Epithelial cell of esophagus (primary cell): ENCODE results near the gene GALR1.
"Not testable (repeated sequence)": the region's sequence is repeated elsewhere in the genome, so short reads cannot be mapped to it uniquely, and the experiment has no call there.

ENCODE experiments used
- DNase-seq: peaks from one replicate; pipeline ENCODE4 v3.0.0; 2010; ENCODE audit warnings: low read depth
- H3K4me3 ChIP-seq: 2 replicates; pipeline ENCODE4 v1.5.1; 2011; ENCODE audit warnings: mild to moderate bottlenecking, low read length, control low read depth
- TF ChIP-seq, protein P1 (sequence below): IDR thresholded peaks from 2 replicates; pipeline ENCODE4 v1.5.1; 2011; ENCODE audit warnings: low read depth, mild to moderate bottlenecking, low read length, control low read depth, inconsistent platforms; ENCODE audit not compliant: insufficient read depth; ENCODE audit errors: missing control alignments

The GALR1 gene

GRCh38 chr18:77263466-77263763, 13.8 kb downstream of the GALR1 start:
- TF ChIP-seq, protein P1, sequence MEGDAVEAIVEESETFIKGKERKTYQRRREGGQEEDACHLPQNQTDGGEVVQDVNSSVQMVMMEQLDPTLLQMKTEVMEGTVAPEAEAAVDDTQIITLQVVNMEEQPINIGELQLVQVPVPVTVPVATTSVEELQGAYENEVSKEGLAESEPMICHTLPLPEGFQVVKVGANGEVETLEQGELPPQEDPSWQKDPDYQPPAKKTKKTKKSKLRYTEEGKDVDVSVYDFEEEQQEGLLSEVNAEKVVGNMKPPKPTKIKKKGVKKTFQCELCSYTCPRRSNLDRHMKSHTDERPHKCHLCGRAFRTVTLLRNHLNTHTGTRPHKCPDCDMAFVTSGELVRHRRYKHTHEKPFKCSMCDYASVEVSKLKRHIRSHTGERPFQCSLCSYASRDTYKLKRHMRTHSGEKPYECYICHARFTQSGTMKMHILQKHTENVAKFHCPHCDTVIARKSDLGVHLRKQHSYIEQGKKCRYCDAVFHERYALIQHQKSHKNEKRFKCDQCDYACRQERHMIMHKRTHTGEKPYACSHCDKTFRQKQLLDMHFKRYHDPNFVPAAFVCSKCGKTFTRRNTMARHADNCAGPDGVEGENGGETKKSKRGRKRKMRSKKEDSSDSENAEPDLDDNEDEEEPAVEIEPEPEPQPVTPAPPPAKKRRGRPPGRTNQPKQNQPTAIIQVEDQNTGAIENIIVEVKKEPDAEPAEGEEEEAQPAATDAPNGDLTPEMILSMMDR: no peak
- DNase-seq: no peak

GRCh38 chr18:77267969-77268368, 18.3 kb downstream of the GALR1 start:
- DNase-seq: no peak
- TF ChIP-seq, protein P1: no peak
- H3K4me3 ChIP-seq: no peak overlapping the region

More at GRCh38 chr18:77263466-77263763, 13.8 kb downstream of the GALR1 start:
- H3K4me3 ChIP-seq: no peak overlapping the region

- no peak for DNase-seq
- TF ChIP-seq, protein P1: no peak
- H3K4me3 ChIP-seq: no peak overlapping the region
Measured at GRCh38 chr18:77268456-77268855, 18.8 kb downstream of the GALR1 start.

DNA sequence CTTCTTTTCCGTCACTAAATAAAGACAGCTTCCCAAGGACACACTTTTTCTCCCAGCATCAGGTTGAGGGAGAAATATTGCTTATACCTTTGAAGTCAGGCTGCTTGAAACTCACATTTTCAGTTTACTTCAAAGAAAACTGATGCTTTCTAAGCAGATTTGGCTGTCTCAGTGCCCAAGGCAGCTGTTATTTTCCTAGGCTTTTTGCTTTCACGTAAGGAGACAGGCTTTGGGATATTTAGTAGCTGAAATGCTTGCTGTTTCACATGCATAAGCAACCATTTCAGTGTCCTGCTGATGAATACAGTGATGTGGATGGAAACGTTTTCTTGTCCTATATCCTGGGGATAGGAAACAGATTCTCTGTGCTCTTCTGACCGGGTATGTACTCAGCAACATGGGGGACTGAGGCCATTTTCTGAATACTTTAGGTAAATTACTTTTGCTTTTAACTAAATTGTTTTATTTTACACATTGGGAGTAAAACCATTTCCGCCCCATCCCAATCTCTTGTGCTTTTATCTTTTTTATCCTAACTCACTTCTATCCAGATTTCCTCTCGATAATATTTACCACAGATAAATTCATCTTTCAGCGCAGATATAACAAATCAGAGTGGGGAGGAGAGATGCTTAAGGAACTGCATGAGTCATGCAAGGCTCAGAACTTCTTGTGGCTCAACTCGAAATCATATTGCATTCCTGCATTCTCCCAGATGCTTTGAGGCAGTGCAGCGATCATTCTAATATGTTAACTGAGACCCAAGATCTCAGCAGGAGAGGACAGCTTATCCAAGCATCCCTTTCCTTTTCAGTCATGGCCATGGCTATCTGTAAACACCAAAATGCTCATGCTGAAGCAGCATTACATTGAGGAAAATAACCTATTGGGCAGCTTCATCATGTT, 22.2 kb downstream of the GALR1 start:
- TF ChIP-seq, protein P1: no peak
- no peak for DNase-seq
- H3K4me3 ChIP-seq: no peak overlapping the region

- not testable (repeated sequence) for H3K4me3 ChIP-seq, DNase-seq
Measured at GRCh38 chr18:77290841-77291240, 41.2 kb downstream of the GALR1 start.

GRCh38 chr18:77298172-77298571, 48.5 kb downstream of the GALR1 start:
- DNase-seq: no peak
- H3K4me3 ChIP-seq: no peak overlapping the region
- TF ChIP-seq, protein P1: no peak

DNA sequence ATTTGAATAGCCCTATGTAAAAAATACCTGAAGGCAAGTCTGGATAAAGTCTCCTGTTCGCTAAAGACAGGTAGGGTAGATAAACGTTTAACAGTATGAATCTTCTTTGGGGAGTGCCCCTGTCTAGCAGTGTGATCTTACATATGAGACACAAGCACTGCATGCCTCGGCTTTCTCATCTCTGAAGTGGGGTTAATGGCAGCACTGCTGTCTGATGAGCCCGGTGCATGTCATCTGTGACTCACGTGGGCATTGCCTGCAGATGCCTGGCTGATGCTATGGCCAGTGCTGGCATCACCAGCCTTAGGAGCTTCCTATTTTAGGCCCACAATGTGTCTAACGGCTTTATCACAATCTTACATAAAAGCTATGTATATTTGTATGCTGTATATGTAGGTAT, 50.1 kb downstream of the GALR1 start:
- H3K4me3 ChIP-seq: no peak overlapping the region
- TF ChIP-seq, protein P1: no peak

More for the DNA sequence above, 50.1 kb downstream of the GALR1 start:
- DNase-seq: no peak
